GM12875 (cell line): Measurements from ENCODE around the gene DCAF5.
"Not testable (repeated sequence)": the region's sequence is repeated elsewhere in the genome, so short reads cannot be mapped to it uniquely, and the experiment has no call there.

Experiments used
- H3K4me3 ChIP-seq: one replicate; pipeline ENCODE4 v1.5.1; 2011; ENCODE audit warnings: low read depth, low read length, control low read depth
- CTCF ChIP-seq: IDR thresholded peaks from 2 replicates; pipeline ENCODE4 v1.5.1; 2011; ENCODE audit warnings: low read depth, mild to moderate bottlenecking, control low read depth, inconsistent platforms, low read length, moderate library complexity, borderline replicate concordance; ENCODE audit not compliant: insufficient read depth

The DCAF5 gene

GRCh38 chr14:69072584-69072983 lies 80.3 kb downstream of the DCAF5 start:
- TF ChIP-seq CTCF: no peak
- no peak overlapping the region for H3K4me3 ChIP-seq

DNA sequence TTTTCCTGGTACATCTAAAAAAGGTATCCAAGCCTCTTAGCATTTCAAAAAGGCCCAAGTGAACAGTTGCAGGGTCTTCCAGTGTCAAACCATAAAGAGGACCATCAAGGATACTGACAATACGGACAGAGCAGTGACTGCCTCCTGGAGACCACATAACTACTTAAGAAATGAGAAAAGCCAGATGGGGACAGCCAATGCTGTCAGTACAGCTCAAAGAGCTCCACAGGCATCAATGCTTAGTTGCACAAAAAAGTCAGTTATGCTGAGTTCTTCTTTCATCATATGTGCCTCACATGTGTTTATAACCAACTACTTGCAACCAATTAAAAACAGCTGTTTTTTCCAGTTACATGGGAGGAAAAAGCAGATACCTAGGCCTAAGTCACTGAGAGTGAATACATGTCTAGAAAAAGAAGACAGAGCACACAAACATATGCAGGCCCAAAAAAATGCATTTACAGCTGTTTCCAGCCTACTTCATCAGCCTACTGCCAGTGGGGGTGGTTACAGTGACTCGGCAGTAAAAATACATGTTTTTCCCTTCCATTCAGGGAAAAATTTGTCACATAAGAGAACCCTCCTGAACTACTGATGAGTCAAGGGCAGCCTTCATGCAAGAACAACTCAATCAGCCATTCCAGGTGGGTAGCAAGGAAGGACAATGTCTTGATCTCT lies 84.0 kb downstream of the DCAF5 start:
- no peak overlapping the region for H3K4me3 ChIP-seq
- no peak for TF ChIP-seq CTCF

- no peak overlapping the region for H3K4me3 ChIP-seq
- no peak for TF ChIP-seq CTCF
Observed at GRCh38 chr14:69066396-69067171, 86.3 kb downstream of the DCAF5 start.

DNA sequence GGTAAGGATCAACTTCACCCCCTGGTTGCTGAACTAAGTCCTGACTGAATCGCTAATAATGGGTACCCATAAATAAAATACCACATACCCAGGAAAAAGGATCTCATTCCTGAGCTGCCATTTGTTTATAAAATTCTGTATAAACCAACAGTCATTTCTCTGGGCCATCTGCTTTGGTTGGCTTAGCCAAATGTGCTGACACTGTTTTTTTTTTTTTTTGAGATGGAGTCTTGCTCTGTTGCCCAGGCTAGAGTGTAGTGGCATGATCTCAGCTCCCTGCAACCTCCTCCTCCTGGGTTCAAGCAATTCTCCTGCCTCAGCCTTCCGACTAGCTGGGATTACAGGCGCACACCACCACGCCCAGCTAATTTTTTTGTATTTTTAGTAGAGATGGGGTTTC lies 87.0 kb downstream of the DCAF5 start:
- H3K4me3 ChIP-seq: not testable (repeated sequence)

- no peak for TF ChIP-seq CTCF
- H3K4me3 ChIP-seq: no peak overlapping the region
Observed at GRCh38 chr14:69064596-69064995, 88.3 kb downstream of the DCAF5 start.

GRCh38 chr14:69059658-69060623 lies 93.0 kb downstream of the DCAF5 start:
- no peak for TF ChIP-seq CTCF
- H3K4me3 ChIP-seq: no peak overlapping the region
